HG03060 (cell line): ENCODE results near the gene MFSD6.

ENCODE experiments used
- ATAC-seq: cut with Tn5 transposase; IDR thresholded peaks from one replicate; pipeline ENCODE4 v1.9.1; 2021; ENCODE audit warnings: low read depth, moderate number of reproducible peaks; ENCODE audit not compliant: unreplicated experiment

MFSD6 gene

DNA sequence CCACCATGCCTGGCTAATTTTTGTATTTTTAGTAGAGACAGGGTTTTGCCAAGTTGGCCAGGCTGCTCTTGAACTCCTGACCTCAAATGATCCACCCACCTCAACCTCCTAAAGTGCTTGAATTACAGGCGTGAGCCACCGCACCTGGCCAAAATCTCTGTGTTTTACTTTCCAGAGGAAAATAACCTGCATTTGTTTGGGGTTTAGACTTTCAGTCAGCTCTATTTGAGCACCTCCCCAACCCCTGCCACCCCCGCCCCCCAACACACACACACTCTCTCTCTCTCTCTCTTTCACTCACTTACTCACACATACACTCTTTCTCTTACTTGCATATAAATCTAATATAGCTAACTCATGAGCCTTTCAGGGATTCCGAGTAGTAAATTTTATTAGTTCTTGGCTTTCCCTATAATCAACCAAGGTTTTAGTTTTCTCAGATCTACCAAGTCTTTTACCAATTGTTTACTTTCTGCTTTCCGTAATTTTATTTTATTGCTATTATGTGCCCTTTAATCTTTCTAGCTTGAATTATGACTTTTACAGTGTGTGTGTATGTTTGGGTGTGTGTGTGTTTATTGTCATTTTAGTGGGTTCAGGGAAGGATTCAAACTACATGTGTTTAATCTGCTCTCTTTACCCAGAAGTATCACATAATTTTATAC, 24.5 kb downstream of the MFSD6 start:
- no peak for ATAC-seq

GRCh38 chr2:190435031-190435670, 27.0 kb downstream of the MFSD6 start:
- no peak for ATAC-seq

DNA sequence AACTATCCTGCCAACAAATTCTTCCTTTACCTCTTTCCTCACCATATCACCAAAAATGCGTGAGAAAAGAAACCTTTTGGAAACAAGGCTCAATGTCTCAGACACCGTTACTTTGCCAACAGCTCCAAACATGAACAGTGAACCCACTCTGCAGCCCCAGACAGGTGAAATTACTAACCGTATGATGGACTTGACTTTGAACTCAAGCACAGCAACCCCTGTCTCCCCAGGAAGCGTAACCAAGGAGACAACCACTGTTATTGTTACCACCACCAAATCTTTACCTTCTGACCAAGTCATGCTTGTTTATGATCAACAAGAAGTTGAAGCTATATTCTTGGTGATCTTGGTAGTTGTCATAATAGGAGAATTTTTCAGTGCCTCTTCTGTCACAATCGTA, 28.4 kb downstream of the MFSD6 start:
- no peak for ATAC-seq

GRCh38 chr2:190440113-190440512, 32.0 kb downstream of the MFSD6 start:
- no peak for ATAC-seq

GRCh38 chr2:190441564-190441963, 33.4 kb downstream of the MFSD6 start:
- no peak for ATAC-seq

GRCh38 chr2:190443055-190443454, 34.9 kb downstream of the MFSD6 start:
- no peak for ATAC-seq

DNA sequence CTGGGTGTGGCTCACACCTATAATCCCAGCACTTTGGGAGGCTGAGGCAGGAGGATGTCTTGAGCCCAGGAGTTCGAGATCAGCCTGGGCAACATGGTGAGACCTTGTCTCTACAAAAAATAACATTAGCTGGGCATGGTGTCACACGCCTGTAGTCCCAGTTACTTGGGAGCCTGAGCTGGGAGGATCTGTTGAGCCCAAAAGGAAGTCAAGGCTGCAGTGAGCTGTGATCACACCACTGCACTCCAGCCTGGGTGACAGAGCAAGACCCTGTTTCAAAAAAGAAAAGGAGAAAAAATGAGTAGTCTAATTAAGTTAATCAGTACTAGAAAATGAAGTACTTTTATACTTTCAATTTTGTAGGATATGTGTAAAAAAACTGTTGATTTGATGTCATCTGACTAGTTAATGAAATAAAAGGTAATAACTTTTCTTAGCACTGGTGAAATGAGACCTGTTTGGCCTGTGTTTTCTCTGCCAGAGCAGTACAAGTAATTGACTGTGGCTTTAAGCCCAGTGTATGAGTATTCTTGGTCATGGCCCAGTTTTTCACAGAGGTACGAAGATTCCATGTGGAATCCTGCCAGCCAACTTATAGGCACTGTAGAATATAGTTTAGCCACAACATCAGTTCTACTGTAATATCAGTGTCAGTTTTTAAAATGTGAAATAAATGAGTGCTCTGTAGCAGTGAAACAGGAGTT, 35.8 kb downstream of the MFSD6 start:
- ATAC-seq, result no peak

DNA sequence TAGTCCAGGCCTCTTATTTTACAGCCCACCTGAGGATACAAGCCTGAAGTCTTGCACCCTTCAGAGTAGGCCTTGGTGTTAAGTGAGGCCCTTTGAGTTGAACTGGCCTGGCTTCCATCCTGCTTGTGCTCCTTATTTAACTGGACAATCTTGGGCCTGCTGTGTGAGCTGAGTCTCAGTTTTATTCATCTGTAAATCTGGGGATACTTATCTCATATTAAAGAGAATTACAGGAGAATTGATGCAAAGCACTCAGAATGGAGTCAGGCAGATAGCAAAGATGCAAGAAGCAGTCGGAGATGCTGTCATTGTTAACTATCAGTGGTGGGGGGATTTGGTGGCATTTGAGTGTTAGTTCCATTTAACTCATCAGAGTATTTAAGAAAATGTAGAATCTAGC, 36.8 kb downstream of the MFSD6 start:
- ATAC-seq, result no peak

DNA sequence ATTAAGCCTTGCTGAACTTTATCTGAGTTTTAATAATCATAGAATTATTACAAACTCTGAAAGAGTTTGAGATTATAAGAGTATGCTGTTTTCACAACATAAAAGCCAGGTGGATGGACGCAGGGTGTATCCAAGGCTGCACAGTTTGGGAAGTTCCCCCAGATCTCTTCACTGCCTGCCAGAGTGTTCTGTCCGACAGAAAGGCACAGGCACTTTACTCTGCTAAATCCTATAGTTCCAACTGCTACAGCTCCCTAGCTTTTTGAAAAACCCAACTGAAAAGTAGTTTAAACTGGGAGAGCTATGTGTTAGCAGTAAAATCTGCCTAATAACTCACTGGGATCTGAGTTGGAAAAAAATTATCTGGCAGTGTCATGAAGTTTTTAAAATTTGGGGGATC, 38.0 kb downstream of the MFSD6 start:
- ATAC-seq, result no peak

DNA sequence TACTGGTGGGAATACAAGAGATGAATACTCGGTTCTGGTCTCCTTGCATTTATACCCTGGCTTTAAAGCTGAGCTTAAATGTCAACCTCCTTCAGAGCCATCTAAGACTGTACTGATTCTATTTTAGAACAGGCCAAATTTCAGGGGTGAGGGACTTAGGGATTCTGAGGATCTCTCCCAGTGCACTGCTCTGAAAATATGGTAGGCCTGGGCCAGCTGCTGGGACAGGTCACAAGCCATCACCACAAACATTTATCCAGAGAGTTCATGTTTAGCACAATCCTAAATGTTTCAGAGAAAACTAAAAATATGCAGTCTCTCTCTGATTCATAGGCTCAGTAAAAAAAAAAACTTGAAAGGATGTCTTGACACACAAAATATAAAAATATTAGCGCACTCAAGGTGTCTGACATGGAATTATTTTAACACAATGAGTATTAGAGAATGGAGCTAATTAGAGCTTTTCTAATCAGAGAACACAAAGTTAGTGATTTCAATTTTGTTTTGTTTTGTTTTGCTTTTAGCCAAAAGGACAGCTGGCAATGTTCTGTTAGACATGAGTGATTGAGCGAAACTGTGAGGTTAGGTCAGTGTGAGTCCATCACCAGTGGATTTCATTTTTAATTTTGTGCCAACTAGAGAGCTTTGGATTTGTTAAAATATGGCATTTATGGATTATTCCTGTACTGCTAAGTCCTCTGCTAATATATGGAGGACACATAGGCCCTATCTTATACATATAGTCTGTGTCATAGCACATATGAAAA, 38.8 kb downstream of the MFSD6 start:
- ATAC-seq, result no peak

GRCh38 chr2:190447766-190448165, 39.6 kb downstream of the MFSD6 start:
- ATAC-seq, result no peak

- no peak for ATAC-seq
These were observed 41.8 kb downstream of the MFSD6 start for GRCh38 chr2:190449925-190450324.

- no peak for ATAC-seq
These were observed 42.2 kb downstream of the MFSD6 start for GRCh38 chr2:190450363-190450762.

- ATAC-seq, result no peak
These were observed 43.5 kb downstream of the MFSD6 start for GRCh38 chr2:190451561-190452176.

DNA sequence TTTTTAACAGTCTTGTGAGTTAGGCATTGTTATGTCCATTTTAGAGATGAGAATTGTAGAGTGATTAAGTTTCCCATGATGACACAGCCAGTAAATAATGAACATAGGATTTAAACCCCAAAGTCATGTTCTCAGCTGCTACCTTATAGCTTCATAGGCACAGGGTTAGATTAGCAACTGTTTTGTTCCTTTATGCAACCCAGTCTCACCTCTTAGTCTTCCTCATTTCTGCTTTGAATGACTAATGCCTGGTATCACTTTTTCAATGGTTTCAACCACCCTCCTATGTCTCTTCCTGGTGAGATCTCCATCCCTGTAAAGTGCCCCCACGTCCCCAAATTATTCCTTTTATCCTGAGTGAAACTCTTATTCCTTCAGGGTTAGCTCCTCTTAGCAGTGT, 44.3 kb downstream of the MFSD6 start:
- ATAC-seq, result no peak

- ATAC-seq, result no peak
These were observed 46.6 kb downstream of the MFSD6 start for GRCh38 chr2:190454795-190455194.

DNA sequence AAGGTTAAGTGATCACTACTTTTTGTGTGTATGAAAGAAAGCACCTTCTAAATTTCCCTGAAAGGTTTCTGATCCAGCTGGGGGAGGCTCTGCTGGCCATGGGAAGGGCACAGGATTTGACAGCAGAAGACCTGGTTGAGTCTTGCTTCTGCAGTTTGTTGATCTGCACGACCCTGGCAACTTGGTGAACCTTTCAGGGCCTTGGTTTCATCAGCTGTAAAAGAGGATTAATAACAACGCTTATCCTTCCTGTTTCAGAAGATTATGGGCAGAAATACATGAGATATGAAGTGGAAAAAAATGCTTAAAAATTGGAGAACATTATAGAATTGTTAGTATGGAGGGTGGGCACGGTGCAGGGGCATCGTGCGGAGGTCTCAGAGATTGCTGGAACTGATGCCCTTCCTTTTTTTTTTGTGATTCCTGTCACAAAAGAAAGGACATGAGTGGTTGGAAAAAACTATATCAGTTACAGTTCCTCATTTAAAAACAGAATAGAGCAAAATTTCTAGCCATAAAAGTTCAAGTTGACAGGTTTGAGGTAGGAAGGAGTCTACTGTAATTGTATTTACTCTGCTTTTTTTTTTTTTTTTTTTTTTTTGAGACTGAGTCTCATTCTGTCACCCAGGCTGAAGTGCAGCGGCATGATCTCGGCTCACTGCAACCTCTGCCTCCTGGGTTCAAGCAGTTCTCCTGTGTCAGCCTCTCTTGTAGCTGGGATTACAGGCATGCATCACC, 47.4 kb downstream of the MFSD6 start:
- ATAC-seq, result no peak

GRCh38 chr2:190456833-190457232, 48.7 kb downstream of the MFSD6 start:
- ATAC-seq, result no peak

DNA sequence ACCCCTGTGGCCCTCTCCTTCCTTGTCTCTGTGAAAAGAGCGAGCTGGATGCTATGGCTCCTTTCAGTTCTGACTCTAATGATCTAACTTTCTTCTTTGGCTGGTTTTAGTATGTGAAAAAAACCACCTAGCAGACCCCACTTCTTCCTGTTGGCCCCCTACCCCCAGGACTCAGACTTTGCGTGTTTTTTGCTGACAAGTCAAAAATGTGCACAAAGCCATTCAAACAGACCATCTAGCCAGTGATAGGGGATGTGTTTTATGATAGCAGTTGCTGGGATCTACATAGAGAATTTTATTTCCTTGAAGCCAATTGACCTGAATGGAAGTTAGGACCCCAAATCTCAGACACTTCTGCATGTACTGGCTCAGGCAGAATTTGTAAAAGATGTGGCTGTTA, 49.1 kb downstream of the MFSD6 start:
- no peak for ATAC-seq
